Head of caudate nucleus (tissue), 42 donors: ENCODE measurements around the gene RECQL5.

ENCODE experiments used
- DNase-seq, 42 donors: peaks; one replicate each; pipeline versions ENCODE4 v3.0.0 to v3.0.0-alpha.2; 2020 to 2021; ENCODE audit warnings: mixed read lengths in 7 of 42
- intact Hi-C: fragments of 100-400 bp; cut with DNase I; formaldehyde crosslinking; loops from one replicate; pipeline ENCODE4 v1.15.0; 2022

RECQL5 gene

GRCh38 chr17:75624714-75625345 lies 42.1 kb downstream of the RECQL5 start:
- DNase-seq = no peak
- intact Hi-C loops = no loop called here

DNA sequence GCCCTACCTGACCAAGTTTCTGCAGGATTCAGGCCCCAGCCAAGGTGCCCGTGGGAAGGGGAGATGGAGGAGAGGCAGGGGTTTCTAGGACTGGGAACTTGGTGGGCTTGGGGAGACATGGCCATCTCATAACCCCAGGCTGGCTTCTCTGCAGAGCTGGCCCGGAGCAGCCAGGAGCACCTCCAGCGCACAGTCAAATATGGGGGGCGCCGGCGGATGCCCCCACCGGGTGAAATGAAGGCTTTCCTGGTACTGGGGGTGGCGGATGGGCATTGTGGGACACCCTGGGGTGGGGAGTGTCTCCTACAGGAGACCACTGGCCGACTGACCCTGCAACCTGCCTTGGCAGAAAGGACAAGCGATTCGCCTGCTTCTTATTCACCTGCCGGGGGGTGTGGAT lies 42.9 kb downstream of the RECQL5 start:
- intact Hi-C loops = no loop called here
- DNase-seq = no peak

DNA sequence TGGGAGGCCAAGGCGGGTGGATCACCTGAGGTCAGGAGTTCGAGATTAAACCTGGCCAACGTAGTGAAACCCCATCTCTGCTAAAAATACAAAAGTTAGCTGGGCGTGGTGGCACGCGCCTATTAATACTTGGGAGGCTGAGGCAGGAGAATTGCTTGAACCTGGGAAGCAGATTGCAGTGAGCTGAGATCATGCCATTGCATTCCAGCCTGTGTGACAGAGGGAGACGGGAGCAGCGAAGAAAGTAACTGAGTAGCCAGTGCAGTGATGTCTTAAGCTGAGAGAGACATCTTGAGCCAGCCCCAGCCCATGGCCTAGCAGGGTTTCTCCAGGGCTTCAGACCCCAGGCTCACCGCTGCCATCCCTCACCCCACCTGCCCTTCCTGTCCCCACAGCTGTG lies 43.6 kb downstream of the RECQL5 start:
- intact Hi-C loops = no loop called here
- DNase-seq = no peak

DNA sequence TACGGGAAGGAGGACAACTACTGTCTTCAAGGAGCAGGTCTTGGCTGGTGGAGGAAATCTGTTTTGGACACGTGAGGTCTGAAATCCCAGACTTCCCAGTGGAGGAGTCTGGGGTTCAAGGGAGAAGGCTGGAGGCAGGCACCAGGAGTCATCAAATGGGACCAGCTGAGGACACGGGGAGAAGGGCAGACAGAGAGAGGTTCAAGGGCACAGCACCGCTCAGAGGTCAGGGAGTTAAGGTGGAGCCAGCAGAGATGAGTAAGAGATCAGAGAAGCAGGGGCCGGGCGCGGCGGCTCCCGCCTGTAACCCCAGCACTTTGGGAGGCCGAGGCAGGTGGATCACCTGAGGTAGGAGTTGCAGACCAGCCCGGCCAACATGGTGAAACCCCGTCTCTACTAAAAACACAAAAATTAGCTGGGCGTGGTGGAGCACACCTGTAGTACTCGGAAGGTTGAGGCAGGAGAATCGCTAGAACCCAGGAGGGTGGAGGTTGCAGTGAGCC lies 44.1 kb downstream of the RECQL5 start:
- DNase-seq = no peak
- intact Hi-C loops = no loop called here

- no peak for DNase-seq
Measured at GRCh38 chr17:75622076-75622475, 44.9 kb downstream of the RECQL5 start.

DNA sequence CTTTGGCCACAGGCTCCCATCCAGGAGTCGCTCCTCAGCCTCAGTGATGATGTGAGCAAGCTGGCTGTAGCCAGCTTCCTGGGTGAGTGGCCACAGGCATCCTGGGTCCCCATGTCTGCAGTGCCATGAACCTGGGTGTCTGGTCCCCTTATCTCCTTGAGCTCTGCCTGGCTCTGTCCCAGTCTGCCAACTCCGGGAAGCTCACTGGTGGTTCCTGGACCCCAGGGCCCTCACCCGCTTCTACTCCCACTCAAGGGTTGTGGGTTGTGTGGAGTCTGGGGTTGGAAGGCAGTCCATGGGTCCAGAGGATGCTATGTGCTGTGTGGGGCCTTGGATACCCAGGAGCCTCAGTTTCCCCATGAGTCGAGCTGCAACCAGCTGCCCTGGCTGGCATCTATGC lies 45.5 kb downstream of the RECQL5 start:
- intact Hi-C loops = no loop called here
- DNase-seq = no peak

More at GRCh38 chr17:75622076-75622475, 44.9 kb downstream of the RECQL5 start:
- intact Hi-C loops = no loop called here

DNA sequence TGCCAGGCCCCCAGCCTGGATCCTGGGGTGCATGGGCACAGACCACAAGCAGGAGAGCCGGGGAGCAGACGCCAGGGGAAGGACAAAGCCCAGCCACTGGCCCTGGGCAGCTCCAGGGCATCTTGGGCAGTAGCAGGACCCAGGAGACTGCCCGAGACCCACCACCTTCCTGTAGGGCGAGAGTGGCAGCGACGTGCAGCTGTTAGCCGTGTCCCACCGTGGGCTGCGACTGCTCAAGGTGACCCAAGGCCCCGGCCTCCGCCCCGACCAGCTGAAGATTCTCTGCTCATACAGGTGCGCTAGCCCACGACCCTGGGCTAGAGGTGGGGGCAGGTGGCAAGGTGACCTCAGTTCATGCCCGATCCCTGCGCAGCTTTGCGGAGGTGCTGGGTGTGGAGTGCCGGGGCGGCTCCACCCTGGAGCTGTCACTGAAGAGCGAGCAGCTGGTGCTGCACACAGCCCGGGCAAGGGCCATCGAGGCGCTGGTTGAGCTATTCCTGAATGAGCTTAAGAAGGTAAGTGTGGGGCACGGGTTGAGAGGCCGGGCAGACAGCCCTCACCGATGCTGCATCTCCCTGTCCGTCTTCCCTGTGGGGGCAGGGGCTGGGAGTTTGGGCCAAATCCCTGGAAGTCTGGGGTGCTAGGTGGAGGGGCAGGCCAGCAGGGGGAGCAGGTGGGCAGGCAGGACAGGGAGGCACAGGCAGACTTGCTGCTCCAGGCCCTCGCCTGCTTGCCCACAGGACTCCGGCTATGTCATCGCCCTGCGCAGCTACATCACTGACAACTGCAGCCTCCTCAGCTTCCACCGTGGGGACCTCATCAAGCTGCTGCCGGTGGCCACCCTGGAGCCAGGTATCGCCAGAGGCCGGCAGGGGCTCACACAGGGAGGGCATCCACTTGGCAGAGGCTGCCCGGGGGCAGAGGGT lies 47.2 kb downstream of the RECQL5 start:
- DNase-seq = peak in 35 of 42 donors; percentile 30 to 72 (median 58)
- intact Hi-C loops = no loop called here

- intact Hi-C loops = no loop called here
- no peak for DNase-seq
Measured at GRCh38 chr17:75617675-75618074, 49.3 kb downstream of the RECQL5 start.

DNA sequence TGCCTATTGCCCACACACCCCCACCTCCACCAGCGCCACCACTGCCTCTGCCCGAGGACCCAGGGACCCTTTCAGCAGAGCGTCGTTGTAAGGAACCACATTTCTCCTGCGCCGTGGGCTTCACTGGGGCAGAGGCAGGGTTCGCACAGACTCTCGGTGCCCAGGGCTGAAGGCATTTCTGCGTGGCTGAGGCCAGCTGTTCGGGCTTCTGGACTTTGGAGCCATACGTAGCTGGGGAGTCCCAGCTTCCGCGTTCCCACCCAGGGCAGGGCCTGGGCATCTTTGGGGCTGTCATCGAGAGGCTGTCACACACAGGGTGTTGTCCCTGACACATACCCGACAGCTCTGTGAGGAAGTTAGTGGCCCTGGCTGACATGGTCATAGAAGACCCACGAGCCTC lies 49.7 kb downstream of the RECQL5 start:
- DNase-seq = no peak
- intact Hi-C loops = no loop called here

DNA sequence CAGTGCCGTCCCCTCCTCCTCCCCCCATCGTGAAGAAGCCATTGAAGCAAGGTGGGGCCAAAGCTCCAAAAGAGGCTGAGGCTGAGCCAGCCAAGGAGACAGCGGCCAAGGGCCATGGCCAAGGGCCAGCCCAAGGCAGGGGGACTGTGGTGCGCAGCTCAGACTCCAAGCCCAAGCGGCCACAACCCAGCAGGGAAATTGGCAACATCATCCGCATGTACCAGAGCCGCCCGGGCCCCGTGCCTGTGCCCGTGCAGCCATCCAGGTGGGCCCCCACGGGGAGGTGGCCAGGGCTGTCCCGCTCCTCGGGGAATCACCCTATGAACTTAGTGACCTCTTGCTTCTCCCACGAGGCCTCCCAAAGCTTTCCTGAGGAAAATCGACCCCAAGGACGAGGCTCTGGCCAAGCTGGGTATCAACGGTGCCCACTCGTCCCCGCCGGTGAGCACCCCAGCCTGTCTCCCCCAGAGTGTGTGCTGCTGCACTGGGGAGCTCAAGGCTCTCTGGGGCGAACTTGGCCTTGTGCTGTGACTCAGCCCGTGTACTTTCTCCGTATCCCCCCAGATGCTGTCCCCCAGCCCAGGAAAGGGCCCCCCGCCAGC lies 50.3 kb downstream of the RECQL5 start:
- no peak for DNase-seq

DNA sequence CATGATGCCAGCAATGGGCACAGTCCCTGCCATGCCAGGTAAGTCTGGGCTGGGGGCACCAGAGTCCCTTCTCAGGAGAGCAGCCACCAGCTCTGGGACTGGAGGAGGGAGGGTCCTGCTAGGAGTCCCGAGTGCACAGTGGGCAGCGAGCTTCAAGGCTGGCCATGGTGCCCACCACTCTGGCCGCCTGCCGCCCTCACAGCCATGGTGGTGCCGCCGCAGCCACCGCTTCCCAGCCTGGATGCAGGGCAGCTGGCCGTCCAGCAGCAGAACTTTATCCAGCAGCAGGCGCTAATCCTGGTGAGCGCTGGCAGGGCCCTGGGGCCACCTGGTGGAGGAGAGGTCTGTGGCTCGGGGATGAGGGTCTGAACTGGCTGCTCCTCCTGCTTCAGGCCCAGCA lies 51.7 kb downstream of the RECQL5 start:
- no peak for DNase-seq
- intact Hi-C loops = no loop called here

More for the DNA sequence above, 50.3 kb downstream of the RECQL5 start:
- intact Hi-C loops = no loop called here

- intact Hi-C loops = no loop called here
- no peak for DNase-seq
Measured at GRCh38 chr17:75614556-75615270, 52.2 kb downstream of the RECQL5 start.

DNA sequence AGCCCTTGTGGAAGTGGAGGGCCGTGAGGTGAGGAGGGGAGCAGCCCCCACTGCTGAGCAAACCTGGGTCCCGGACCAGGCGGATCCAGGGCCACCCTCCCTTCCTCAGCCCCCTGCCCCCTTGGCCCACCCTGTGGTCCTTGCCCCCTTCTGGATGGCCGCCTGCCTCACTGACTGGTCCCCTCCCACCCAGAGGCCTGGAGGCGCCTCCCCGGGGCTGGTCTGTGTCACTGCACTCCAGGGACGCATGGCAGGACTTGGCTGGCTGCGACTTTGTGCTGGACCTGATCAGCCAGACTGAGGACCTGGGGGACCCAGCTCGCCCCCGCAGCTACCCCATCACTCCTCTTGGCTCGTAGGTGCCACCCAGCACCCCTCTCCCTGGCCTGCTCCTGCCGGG lies 52.9 kb downstream of the RECQL5 start:
- intact Hi-C loops = no loop called here
- no peak for DNase-seq

- DNase-seq = no peak
Measured at GRCh38 chr17:75612906-75613626, 53.9 kb downstream of the RECQL5 start.

GRCh38 chr17:75611851-75612429 lies 55.0 kb downstream of the RECQL5 start:
- intact Hi-C loops = no loop called here
- no peak for DNase-seq

More at GRCh38 chr17:75612906-75613626, 53.9 kb downstream of the RECQL5 start:
- intact Hi-C loops = no loop called here

GRCh38 chr17:75610103-75610984 lies 56.6 kb downstream of the RECQL5 start:
- DNase-seq = no peak
- intact Hi-C loops = no loop called here

- DNase-seq = no peak
- intact Hi-C loops = no loop called here
Measured at GRCh38 chr17:75607086-75607485, 59.9 kb downstream of the RECQL5 start.
